ENCODE data around the gene TXNDC8. TPM values are rescaled to one million over a fixed set of nuclear protein-coding genes. Genes with fewer than 3 reads are reported as not detected.

Gene TXNDC8
- total and polyA plus RNA-seq, 12 donors = not detected

DNA sequence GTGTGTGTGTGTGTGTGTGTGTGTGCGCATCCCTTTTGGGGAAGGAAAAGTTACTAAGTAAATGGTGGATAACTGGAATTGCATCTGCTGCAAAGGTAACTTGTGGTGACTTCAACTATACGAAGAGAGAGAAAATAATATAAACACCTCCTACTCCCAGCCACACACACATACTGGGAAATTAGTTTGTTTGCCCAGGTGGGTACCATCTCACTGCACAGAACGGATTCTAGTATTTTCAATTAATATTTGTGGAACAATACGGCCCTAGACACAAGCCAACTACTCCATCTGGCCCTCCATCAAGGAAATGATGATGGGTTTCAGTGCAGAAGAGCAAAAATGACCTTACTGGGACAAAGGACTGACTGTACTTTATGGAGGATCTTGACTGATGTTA is 49.2 kb downstream of the TXNDC8 start:
- Histone ChIP-seq H3K9me3 (replicated peaks in 1 of 3) (no peaks in the 10 kb centered on the region), H3K36me3 (replicated peaks in 1 of 2) (no peaks in the 10 kb centered on the region)
- WGBS, 4 donors = 79 to 83% (median 81%) methylated on average over 4 of the region's 4 CpGs

DNA sequence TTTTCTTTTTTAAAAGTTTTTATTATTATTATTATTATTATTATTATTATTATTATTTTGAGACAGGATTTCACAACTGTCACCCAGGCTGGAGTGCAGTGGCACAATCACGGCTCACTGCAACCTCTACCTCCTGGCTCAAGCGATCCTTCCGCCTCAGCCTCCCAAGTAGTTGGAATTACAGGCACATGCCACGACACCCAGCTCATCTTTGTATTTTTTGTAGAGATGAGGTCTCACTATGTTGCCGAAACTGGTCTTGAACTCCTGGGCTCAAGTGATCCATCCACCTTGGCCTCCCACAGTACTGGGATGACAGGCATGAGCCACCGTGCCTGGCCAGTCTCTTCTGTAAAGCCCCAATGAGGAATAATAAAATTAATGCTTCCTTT is 50.4 kb downstream of the TXNDC8 start:
- no peaks in the 10 kb centered on the region for H3K9me3 ChIP-seq (replicated peaks in 1 of 3)
- no peaks in the 10 kb centered on the region for H3K4me1 ChIP-seq (replicated peaks in 1 of 2)
- no peak overlapping the region for H3K4me3 ChIP-seq
- no peaks in the 10 kb centered on the region for H3K36me3 ChIP-seq (replicated peaks in 1 of 2)
- H3K27me3 ChIP-seq = no peaks in the 10 kb centered on the region
- H3K27ac ChIP-seq = no peak overlapping the region
- intact Hi-C loops (cut with DNase I) = no loop called here
- TF ChIP-seq POLR2A (IDR thresholded peaks at IDR 0.05) = no peak
- TF ChIP-seq, protein P1, sequence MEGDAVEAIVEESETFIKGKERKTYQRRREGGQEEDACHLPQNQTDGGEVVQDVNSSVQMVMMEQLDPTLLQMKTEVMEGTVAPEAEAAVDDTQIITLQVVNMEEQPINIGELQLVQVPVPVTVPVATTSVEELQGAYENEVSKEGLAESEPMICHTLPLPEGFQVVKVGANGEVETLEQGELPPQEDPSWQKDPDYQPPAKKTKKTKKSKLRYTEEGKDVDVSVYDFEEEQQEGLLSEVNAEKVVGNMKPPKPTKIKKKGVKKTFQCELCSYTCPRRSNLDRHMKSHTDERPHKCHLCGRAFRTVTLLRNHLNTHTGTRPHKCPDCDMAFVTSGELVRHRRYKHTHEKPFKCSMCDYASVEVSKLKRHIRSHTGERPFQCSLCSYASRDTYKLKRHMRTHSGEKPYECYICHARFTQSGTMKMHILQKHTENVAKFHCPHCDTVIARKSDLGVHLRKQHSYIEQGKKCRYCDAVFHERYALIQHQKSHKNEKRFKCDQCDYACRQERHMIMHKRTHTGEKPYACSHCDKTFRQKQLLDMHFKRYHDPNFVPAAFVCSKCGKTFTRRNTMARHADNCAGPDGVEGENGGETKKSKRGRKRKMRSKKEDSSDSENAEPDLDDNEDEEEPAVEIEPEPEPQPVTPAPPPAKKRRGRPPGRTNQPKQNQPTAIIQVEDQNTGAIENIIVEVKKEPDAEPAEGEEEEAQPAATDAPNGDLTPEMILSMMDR (IDR thresholded peaks at IDR 0.05) = no peak
- DNase-seq = no peak
- 89 to 92% (median 90%) methylated on average over 6 of the region's 6 CpGs for WGBS, 4 donors

More for the DNA sequence above, 49.2 kb downstream of the TXNDC8 start:
- H3K4me3 ChIP-seq = no peak overlapping the region
- H3K27ac ChIP-seq = no peak overlapping the region
- intact Hi-C loops (cut with DNase I) = no loop called here
- DNase-seq = no peak
- H3K4me1 ChIP-seq (replicated peaks in 1 of 2) = no peaks in the 10 kb centered on the region
- no peaks in the 10 kb centered on the region for H3K27me3 ChIP-seq
- TF ChIP-seq, protein P1 (IDR thresholded peaks at IDR 0.05) = no peak
- no peak for TF ChIP-seq POLR2A (IDR thresholded peaks at IDR 0.05)

DNA sequence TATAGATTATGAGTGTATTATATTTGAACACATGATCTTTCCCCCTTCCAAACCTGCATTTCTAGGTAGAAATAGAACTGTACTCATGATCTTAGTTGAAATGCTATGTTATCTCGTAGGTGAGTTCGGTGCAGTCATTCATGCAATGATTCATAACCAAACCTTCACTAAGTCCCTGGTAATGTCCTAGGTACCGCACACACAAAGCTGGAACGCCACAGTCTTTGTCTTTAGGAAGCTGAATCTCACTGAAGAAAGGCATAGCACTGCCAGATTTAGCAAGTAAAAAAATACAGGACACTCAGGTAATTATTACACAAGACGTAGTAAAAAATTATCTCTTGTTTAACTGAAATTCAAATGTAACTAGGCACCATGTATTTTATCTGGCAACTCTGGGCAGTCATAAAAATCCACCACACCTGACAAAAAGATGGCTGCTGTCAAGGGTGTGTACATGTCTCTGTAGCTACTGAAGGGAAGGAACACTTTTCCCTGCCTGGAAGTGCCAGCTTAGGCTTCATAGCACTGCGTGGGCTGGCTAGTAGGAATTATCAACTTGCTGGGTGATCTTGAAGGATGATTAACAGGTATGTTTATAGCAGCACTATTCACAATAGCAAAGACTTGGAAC is 53.3 kb downstream of the TXNDC8 start:
- Histone ChIP-seq H3K36me3 (replicated peaks in 1 of 2) (no peaks in the 10 kb centered on the region), H3K27ac (no peak overlapping the region), H3K27me3 (no peaks in the 10 kb centered on the region), H3K4me3 (no peak overlapping the region), H3K4me1 (replicated peaks in 1 of 2) (no peaks in the 10 kb centered on the region), H3K9me3 (replicated peaks in 1 of 3) (no peaks in the 10 kb centered on the region)
- TF ChIP-seq POLR2A (IDR thresholded peaks at IDR 0.05) = no peak
- TF ChIP-seq, protein P1 (IDR thresholded peaks at IDR 0.05) = no peak
- intact Hi-C loops (cut with DNase I) = no loop called here
- DNase-seq = no peak
- WGBS, 4 donors = 70 to 78% (median 74%) methylated on average over 6 of the region's 6 CpGs

DNA sequence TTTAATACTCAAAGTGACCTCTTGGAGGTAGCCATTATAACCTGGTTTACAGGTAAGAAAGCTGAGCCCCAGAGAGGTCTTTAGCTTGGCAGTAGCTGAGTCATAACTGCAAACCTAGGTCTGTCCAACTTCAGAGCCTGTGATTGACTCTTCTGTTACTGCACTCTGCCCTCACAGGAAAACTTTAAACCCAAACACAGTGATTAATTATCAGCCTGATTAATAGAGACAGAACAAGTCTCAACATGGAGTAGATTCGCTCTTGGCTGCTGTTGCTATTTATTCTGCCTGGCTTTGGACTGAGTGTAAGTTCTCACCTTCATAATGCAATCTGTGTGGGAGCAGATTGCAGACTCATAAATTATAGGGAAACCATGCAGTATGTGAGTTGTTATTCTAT is 53.9 kb downstream of the TXNDC8 start:
- Histone ChIP-seq H3K4me1 (replicated peaks in 1 of 2) (no peaks in the 10 kb centered on the region), H3K36me3 (replicated peaks in 1 of 2) (no peaks in the 10 kb centered on the region), H3K27ac (no peak overlapping the region), H3K27me3 (no peaks in the 10 kb centered on the region), H3K4me3 (no peak overlapping the region), H3K9me3 (replicated peaks in 1 of 3) (no peaks in the 10 kb centered on the region)
- 10 to 68% (median 27%) methylated on average over 1 of the region's 1 CpG for WGBS, 4 donors
- TF ChIP-seq, protein P1 (IDR thresholded peaks at IDR 0.05) = no peak
- TF ChIP-seq POLR2A (IDR thresholded peaks at IDR 0.05) = no peak
- no peak for DNase-seq
- intact Hi-C loops (cut with DNase I) = no loop called here
